Superior temporal gyrus (tissue), 1 donor: ENCODE results near the gene UBE2QL1.
A peak's percentile ranks its signal among the peaks of the same experiment; 100 is the strongest.

Experiments
- DNase-seq: peaks from one replicate; pipeline ENCODE4 v3.0.0-alpha.2; 2016; ENCODE audit errors: extremely low spot score

Gene UBE2QL1

GRCh38 chr5:6448622-6449464 lies at the start of gene UBE2QL1:
Gene UBE2QL1, plus strand, starts transcription at chr5:6448859. Its CDS starts 35 bp downstream, at chr5:6448894.
- no peak for DNase-seq

GRCh38 chr5:6399980-6400910 lies 48.4 kb upstream of the UBE2QL1 start:
- no peak for DNase-seq

- no peak for DNase-seq
Observed at GRCh38 chr5:6401410-6401809, 47.2 kb upstream of the UBE2QL1 start.

- no peak for DNase-seq
Observed at GRCh38 chr5:6402939-6403338, 45.7 kb upstream of the UBE2QL1 start.

- no peak for DNase-seq
Observed at GRCh38 chr5:6403416-6403815, 45.2 kb upstream of the UBE2QL1 start.

GRCh38 chr5:6404129-6404528 lies 44.5 kb upstream of the UBE2QL1 start:
- no peak for DNase-seq

- no peak for DNase-seq
Observed at GRCh38 chr5:6405591-6405990, 43.1 kb upstream of the UBE2QL1 start.

- no peak for DNase-seq
Observed at GRCh38 chr5:6407558-6408259, 41.0 kb upstream of the UBE2QL1 start.

- no peak for DNase-seq
Observed at GRCh38 chr5:6408260-6408596, 40.4 kb upstream of the UBE2QL1 start.

GRCh38 chr5:6408627-6409446 lies 39.8 kb upstream of the UBE2QL1 start:
- no peak for DNase-seq

GRCh38 chr5:6410421-6410820 lies 38.2 kb upstream of the UBE2QL1 start:
- DNase-seq = peak; percentile 60

- no peak for DNase-seq
Observed at GRCh38 chr5:6411141-6411540, 37.5 kb upstream of the UBE2QL1 start.

GRCh38 chr5:6412811-6413210 lies 35.8 kb upstream of the UBE2QL1 start:
- no peak for DNase-seq

GRCh38 chr5:6417657-6418056 lies 31.0 kb upstream of the UBE2QL1 start:
- no peak for DNase-seq

- no peak for DNase-seq
Observed at GRCh38 chr5:6418679-6419276, 29.9 kb upstream of the UBE2QL1 start.

- peak; percentile 29 for DNase-seq
Observed at GRCh38 chr5:6419340-6419852, 29.3 kb upstream of the UBE2QL1 start.

GRCh38 chr5:6423327-6424109 lies 25.1 kb upstream of the UBE2QL1 start:
- DNase-seq = no peak

GRCh38 chr5:6424110-6424659 lies 24.5 kb upstream of the UBE2QL1 start:
- DNase-seq = no peak

GRCh38 chr5:6424700-6425099 lies 24.0 kb upstream of the UBE2QL1 start:
- DNase-seq = no peak
